Islet of Langerhans (tissue), 1 donor: Measurements from ENCODE around the gene KIRREL2.
"Not testable (repeated sequence)": the region's sequence is repeated elsewhere in the genome, so short reads cannot be mapped to it uniquely, and the experiment has no call there.

Source experiments
- FAIRE-seq: peaks from one replicate; lab custom pipeline; 2011; peaks lifted over from hg19 to GRCh38; lab: Jason Lieb, UNC

Gene KIRREL2

GRCh38 chr19:35899547-35900214 lies 43.0 kb downstream of the KIRREL2 start:
- FAIRE-seq = no peak

GRCh38 chr19:35901055-35901644 lies 44.4 kb downstream of the KIRREL2 start:
- FAIRE-seq = no peak

- FAIRE-seq = no peak
Observed at GRCh38 chr19:35901854-35902661, 45.3 kb downstream of the KIRREL2 start, which contains the start of gene HCST. TSS of gene HCST (plus strand) at chr19:35902529. CDS start at chr19:35902594, 65 bp downstream.

DNA sequence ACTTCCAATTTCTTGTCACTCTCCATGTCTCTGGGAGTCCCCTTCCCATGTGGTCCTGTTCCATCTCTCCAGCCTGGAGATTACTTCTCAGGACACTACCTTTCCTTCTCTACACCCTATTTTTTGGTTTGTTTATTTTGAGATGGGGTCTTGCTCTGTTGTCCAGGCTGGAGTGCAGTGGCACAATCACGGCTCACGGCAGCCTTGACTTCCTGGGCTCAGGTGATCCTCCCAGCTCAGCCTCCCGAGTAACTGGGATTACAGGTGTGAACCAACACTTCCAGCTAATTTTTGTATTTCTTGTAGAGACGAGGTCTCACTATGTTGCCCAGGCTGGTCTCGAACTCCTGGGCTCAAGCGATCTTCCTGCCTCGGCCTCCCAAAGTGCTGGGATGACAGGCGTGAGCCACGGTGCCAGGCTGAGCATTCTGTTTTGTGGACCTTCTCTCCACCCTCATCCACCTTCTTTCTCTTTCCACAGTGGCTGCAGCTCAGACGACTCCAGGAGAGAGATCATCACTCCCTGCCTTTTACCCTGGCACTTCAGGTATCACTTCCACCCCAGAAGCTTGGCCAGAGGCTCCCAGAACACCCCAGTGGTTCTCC lies 46.3 kb downstream of the KIRREL2 start:
- FAIRE-seq = no peak

DNA sequence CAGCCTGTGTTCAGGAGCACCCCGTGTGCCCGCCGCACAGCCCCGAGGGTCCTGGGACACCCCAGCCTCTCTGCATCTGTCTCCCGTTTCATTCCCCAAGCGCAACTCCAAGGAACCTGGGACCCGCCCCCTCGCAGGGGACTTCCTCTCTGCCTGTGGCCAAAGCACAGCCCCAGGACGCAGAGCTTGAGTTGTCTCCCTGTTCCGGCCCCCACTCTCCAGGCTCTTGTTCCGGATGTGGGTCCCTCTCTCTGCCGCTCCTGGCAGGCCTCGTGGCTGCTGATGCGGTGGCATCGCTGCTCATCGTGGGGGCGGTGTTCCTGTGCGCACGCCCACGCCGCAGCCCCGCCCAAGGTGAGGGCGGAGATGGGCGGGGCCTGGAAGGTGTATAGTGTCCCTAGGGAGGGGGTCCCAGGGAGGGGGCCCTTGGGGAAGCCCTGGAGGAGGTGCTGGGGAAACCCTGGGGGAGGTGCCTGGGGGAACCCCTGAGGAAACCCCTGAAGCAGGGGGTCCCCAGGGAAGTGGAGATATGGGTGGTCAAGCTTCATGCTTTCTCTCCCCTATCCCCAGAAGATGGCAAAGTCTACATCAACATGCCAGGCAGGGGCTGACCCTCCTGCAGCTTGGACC lies 47.0 kb downstream of the KIRREL2 start:
- no peak for FAIRE-seq

DNA sequence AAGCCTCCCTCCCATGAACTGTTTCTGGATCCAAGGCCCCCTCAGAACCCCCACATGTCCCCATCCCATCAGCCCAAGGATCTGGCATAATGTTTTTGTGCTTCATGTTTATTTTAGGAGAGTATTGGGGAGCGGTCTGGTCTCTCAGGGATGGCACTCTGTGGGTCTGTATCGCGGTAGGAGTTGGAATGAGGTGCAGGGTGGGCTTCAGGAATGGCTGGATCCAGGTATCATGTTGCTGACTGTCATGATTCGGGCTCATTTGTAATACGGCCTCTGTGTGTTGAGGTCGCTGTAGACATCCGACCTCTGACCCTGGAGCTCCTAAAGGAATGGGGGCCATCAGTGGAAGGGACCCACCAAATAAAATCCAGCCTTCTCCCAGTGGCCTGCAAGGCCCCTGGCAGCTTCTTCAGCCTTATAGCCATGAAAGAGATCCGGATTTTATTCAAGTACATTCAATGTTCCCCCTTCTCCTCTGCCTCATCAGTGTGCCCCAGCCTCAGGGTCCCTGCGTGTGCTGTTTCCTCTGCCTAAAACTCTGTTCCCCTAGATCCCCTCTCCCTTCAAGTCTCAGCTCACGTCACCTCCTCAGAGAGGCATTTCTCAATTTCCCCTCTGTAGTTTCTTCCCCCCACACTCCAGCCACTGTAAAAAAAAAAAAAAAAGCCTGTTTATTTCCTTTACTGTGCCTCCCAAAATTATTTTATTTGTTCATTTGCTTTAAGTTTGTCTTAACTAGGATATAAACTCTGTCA lies 47.8 kb downstream of the KIRREL2 start:
- no peak for FAIRE-seq

DNA sequence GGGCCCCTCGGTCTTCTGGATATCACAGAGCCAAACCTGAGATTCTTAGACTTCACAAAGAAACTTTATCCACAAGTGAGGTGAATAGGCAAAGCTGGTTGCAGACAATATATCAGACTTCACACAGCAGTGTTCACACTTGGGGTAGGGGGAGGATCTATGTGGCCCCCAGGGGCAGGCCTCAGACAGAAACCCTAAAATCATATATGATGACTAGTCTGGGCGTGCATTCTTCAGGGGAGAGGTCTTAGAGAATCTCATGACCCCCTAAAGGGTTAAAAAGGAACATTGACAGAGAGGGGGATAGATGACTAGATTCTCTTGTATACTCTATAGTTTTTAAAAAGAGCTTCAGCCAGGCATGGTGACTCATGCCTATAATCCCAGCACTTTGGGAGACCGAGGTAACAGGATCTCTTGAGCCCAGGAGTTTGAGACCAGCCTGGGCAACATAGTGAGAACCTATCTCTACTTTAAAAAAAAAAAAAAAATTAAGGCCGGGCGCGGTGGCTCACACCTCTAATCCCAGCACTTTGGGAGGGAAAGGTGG lies 48.5 kb downstream of the KIRREL2 start:
- FAIRE-seq = no peak

GRCh38 chr19:35907377-35907745 lies 50.6 kb downstream of the KIRREL2 start:
- FAIRE-seq = no peak

DNA sequence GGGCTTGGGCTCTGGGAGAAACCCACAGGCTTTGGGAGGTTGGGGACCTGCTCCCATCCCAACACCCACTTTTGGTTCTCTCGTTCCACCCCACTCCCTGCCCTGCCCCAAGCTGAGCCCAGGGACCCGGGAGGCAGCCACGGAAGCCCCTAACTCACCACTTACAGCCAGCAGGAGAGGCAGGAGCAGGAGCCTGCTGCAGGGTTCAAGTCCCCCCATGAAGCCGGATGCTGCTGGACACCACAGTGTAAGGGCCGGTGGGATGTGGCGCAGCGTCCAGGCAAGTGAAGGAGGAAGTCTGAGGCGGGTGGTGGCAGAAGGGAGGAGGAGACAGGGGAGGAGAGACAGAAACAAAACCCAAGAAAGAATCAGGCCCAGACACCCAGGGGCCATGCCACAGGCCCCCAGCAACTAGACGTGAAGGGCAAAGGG lies 51.3 kb downstream of the KIRREL2 start, which contains the start of gene TYROBP:
Gene TYROBP (minus strand): TSS at position 286 of the 432 bp plus-strand sequence. CDS start 67 bp downstream, at position 219.
- FAIRE-seq = no peak

GRCh38 chr19:35908973-35909683 lies 52.4 kb downstream of the KIRREL2 start:
- no peak for FAIRE-seq

GRCh38 chr19:35909684-35910035 lies 52.9 kb downstream of the KIRREL2 start:
- no peak for FAIRE-seq

- not testable (repeated sequence) for FAIRE-seq
Observed at GRCh38 chr19:35910355-35910754, 53.6 kb downstream of the KIRREL2 start.

- FAIRE-seq = no peak
Observed at GRCh38 chr19:35911173-35911572, 54.5 kb downstream of the KIRREL2 start.

- no peak for FAIRE-seq
Observed at GRCh38 chr19:35911790-35912189, 55.1 kb downstream of the KIRREL2 start.

DNA sequence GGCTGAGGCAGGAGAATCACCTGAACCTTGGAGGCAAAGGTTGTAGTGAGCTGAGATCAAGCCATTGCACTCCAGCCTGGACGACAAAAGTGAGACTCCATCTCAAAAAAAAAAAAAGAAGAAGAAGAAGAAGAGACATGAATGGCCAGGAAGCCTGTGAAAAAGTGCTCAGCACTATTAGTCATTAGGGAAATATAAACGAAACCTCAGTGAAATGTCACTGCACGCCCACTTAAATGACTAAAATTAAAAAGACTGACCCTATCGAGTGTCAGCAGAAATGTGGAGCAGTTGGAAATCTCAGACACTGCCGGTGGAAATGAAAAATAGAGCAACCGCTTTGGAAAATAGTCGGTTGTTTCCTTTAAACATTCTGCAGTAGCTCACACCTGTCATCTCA lies 56.9 kb downstream of the KIRREL2 start:
- FAIRE-seq = no peak

- no peak for FAIRE-seq
Observed at GRCh38 chr19:35915443-35915842, 58.7 kb downstream of the KIRREL2 start.
